Liver (tissue), 9 donors: ENCODE results near the gene ZNF689. TPM values are rescaled to one million over a fixed set of nuclear protein-coding genes. Genes with fewer than 3 reads are reported as not detected.

ENCODE experiments used
- DNase-seq: peaks from one replicate; pipeline ENCODE4 v3.0.0-alpha.2; 2017; ENCODE audit warnings: low spot score
- H3K27ac ChIP-seq, 2 donors: one replicate each; pipeline ENCODE4 v1.7.0; 2013; ENCODE audit warnings: inconsistent platforms in 2 of 2, low read length in 2 of 2, control low read depth in 1 of 2, low read depth in 1 of 2, mild to moderate bottlenecking in 1 of 2
- H3K27me3 ChIP-seq, 4 donors: one replicate each; pipeline versions ENCODE4 v1.6.1 to v1.7.0; 2013; ENCODE audit warnings: low read length in 3 of 4, inconsistent platforms in 1 of 4, mild to moderate bottlenecking in 1 of 4, moderate library complexity in 1 of 4; ENCODE audit not compliant: control insufficient read depth in 4 of 4, insufficient read depth in 4 of 4
- H3K36me3 ChIP-seq, 4 donors: one replicate each; pipeline versions ENCODE4 v1.6.1 to v1.7.0; 2013; ENCODE audit warnings: low read length in 3 of 4, mild to moderate bottlenecking in 3 of 4, low read depth in 1 of 4, moderate library complexity in 1 of 4; ENCODE audit not compliant: control insufficient read depth in 4 of 4, insufficient read depth in 3 of 4
- H3K4me1 ChIP-seq, 4 donors: one replicate each; pipeline versions ENCODE4 v1.6.1 to v1.7.0; 2013; ENCODE audit warnings: low read length in 3 of 4, mild to moderate bottlenecking in 3 of 4, moderate library complexity in 1 of 4; ENCODE audit not compliant: control insufficient read depth in 4 of 4, insufficient read depth in 4 of 4
- H3K4me3 ChIP-seq, 3 donors: one replicate each; pipeline versions ENCODE4 v1.6.1 to v1.7.0; 2013; ENCODE audit warnings: low read length in 3 of 3, control low read depth in 1 of 3, low read depth in 1 of 3, mild to moderate bottlenecking in 1 of 3
- H3K9ac ChIP-seq, 2 donors: one replicate each; pipeline ENCODE4 v1.7.0; 2013; ENCODE audit warnings: low read length in 2 of 2, mild to moderate bottlenecking in 2 of 2, moderate library complexity in 2 of 2, control low read depth in 1 of 2, low read depth in 1 of 2
- H3K9me3 ChIP-seq, 4 donors: one replicate each; pipeline versions ENCODE4 v1.6.1 to v1.7.0; 2013; ENCODE audit warnings: low read length in 3 of 4; ENCODE audit not compliant: control insufficient read depth in 4 of 4
- CTCF ChIP-seq: fragments of 150-350 bp; IDR thresholded peaks from 2 replicates; pipeline ENCODE4 v1.5.1; 2017; ENCODE audit warnings: improper control_type of control experiment, low read depth, low read length; ENCODE audit not compliant: missing input control
- EGR1 ChIP-seq, 2 donors: IDR thresholded peaks; 2 replicates each; pipeline ENCODE4 v1.6.1; 2016 to 2018; ENCODE audit warnings: antibody characterized with exemption in 2 of 2, low read depth in 2 of 2
- FOXA1 ChIP-seq: IDR thresholded peaks from 2 replicates; pipeline ENCODE4 v1.6.1; 2016; ENCODE audit warnings: antibody characterized with exemption
- FOXA2 ChIP-seq: IDR thresholded peaks from 2 replicates; pipeline ENCODE4 v1.6.1; 2016; ENCODE audit warnings: antibody characterized with exemption
- GABPA ChIP-seq, 2 donors: IDR thresholded peaks in 1 of 2; conservative IDR thresholded peaks in 1 of 2; 2 replicates each; pipeline ENCODE4 v1.6.1; 2016; ENCODE audit warnings: antibody characterized with exemption in 2 of 2, mild to moderate bottlenecking in 1 of 2, moderate library complexity in 1 of 2
- HNF4G ChIP-seq: IDR thresholded peaks from 2 replicates; pipeline ENCODE4 v1.6.1; 2016; ENCODE audit warnings: antibody characterized with exemption
- JUND ChIP-seq, 2 donors: IDR thresholded peaks; 2 replicates each; pipeline ENCODE4 v1.6.1; 2016; ENCODE audit warnings: antibody characterized with exemption in 2 of 2
- NR2F2 ChIP-seq: IDR thresholded peaks from 2 replicates; pipeline ENCODE4 v1.6.1; 2016; ENCODE audit warnings: antibody characterized with exemption
- RAD21 ChIP-seq, 2 donors: IDR thresholded peaks; 2 replicates each; pipeline ENCODE4 v1.6.1; 2016; ENCODE audit warnings: antibody characterized with exemption in 2 of 2, mild to moderate bottlenecking in 2 of 2
- RXRA ChIP-seq, 2 donors: IDR thresholded peaks; 2 replicates each; pipeline ENCODE4 v1.6.1; 2017 to 2018; ENCODE audit warnings: antibody characterized with exemption in 2 of 2, mild to moderate bottlenecking in 1 of 2
- SP1 ChIP-seq: IDR thresholded peaks from 2 replicates; pipeline ENCODE4 v1.6.1; 2018; ENCODE audit warnings: antibody characterized with exemption, mild to moderate bottlenecking
- YY1 ChIP-seq: IDR thresholded peaks from 2 replicates; pipeline ENCODE4 v1.6.1; 2016; ENCODE audit warnings: antibody characterized with exemption, mild to moderate bottlenecking
- ZBTB33 ChIP-seq: IDR thresholded peaks from 2 replicates; pipeline ENCODE4 v1.6.1; 2016; ENCODE audit warnings: antibody characterized with exemption
- WGBS: extraction: QIAGEN DNeasy Blood & Tissue Kit; methylation state at CpG from one replicate; pipeline ENCODE4 v1.1.7; 2013; 5-methylcytosine and 5-hydroxymethylcytosine counted together
- polyA plus RNA-seq, 2 donors: library from polyadenylated mRNA; stranded (reverse) in 1 of 2; unstranded in 1 of 2; fragments of 200-250 nt in 1 of 2; fragments of >200 nt in 1 of 2; fragmentation: Nextera tagmentation in 1 of 2; extraction: Ambion mirVana in 1 of 2; gene quantifications; one replicate each; pipeline versions ENCODE4 v1.2.1 to v1.2.3, GENCODE V29; 2013 to 2015
- total RNA-seq, 2 donors: library from RNA; depleted of rRNA; stranded (reverse); fragments of >200 nt; gene quantifications; one replicate each; pipeline ENCODE4 v1.2.3, GENCODE V29; 2014
- TF ChIP-seq, protein P1 (sequence below): IDR thresholded peaks from 2 replicates; pipeline ENCODE4 v1.6.1; 2016; ENCODE audit warnings: antibody characterized with exemption
- TF ChIP-seq, protein P2 (sequence below): IDR thresholded peaks from 2 replicates; pipeline ENCODE4 v1.6.1; 2016; ENCODE audit warnings: antibody characterized with exemption
- donor health status: healthy.
- donor health status: healthy.
- donor health status: healthy.
- donor health status: healthy.
- donor health status: healthy.

ZNF689 gene
- total and polyA plus RNA-seq, 4 donors: 2.6 to 5.8 (median 4.3) TPM

DNA sequence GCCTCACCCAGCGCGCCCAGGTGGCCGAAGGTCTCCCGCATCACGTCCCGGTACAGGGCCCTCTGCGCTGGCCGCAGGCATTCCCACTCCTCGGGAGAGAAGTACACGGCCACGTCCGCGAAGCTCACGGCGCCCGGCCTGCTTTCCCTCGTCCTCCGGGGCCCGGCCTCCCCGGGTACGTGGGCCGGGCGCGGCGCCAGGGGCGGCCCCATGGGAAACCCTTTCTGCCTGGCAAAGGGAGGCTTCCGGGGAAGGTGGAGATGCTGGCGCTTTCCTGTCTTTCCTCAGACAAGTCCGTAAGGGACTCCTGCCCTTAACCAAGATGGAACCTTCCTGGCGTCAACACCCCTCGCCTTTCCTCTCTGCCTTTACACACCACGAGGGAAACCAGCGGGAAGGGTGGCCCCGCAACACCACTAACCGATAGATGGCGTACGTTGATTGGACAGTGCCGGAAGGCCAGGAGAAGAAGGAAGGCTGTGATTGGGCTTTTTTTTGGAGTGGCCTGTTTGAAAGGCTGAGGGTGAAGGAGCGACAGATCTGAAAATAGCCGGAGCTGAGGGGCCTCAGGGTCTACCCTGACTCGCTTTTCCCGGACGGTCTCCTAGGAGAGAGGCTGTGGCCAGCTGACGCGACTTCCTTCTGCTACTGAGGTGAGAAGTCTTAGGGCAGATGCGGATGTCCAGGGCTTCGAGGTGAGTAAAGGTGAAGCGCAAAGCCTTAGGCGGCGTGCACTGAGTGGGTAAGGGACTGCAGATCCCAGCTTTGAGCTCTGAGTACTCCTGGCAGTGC, 24.6 kb downstream of the ZNF689 start, which contains the start of gene ZNF785 (continued):
- TF ChIP-seq EGR1 (IDR thresholded peaks at IDR 0.05; ENCODE audit: low read depth in 2 of 2) (peak in 1 of 2 donors; percentile 40), SP1 (peak; percentile 100), RAD21 (IDR thresholded peaks at IDR 0.05) (peak; percentile 72 to 74), YY1 (peak; percentile 100)

DNA sequence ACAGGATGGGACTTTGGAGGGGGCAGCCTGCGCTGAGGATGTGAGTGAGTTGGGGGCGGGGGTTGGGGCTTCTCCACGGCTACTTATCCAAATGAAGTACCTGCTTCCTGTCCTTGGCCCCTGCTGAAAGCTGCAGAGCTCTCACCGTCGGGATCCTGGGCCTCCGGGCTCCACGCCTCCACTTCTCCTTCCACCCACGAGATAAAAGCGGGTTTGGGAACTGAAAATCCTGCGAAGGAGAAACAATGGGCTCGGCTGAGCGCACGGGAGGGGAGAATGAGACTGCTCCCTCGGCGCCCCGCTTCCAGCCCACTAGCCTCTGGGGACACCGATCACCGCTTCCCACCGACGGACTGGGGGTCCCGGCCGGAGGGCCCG, 25.2 kb downstream of the ZNF689 start:
- TF ChIP-seq, protein P1, sequence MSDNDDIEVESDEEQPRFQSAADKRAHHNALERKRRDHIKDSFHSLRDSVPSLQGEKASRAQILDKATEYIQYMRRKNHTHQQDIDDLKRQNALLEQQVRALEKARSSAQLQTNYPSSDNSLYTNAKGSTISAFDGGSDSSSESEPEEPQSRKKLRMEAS: no peak
- TF ChIP-seq, protein P2, sequence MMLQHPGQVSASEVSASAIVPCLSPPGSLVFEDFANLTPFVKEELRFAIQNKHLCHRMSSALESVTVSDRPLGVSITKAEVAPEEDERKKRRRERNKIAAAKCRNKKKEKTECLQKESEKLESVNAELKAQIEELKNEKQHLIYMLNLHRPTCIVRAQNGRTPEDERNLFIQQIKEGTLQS: no peak
- TF ChIP-seq JUND (IDR thresholded peaks at IDR 0.05) (no peak), ZBTB33 (no peak), CTCF (no peak), NR2F2 (no peak), HNF4G (no peak), EGR1 (IDR thresholded peaks at IDR 0.05; ENCODE audit: low read depth in 2 of 2) (no peak), FOXA2 (no peak)
- WGBS: 4% methylated on average over 23 of the region's 23 CpGs
- Histone ChIP-seq H3K9me3 (no peaks in the 10 kb centered on the region), H3K4me1 (peaks cover 2 to 21% (median 10%) of the 10 kb centered on the region in 4 donors), H3K27ac (peak overlapping the region; percentile 77 to 80), H3K27me3 (no peaks in the 10 kb centered on the region), H3K36me3 (peaks cover 3 to 14% (median 6%) of the 10 kb centered on the region in 4 donors), H3K9ac (peak overlapping the region; percentile 69 to 72), H3K4me3 (peak overlapping the region; percentile 73 to 96 (median 86))
- no peak for DNase-seq

- Histone ChIP-seq H3K36me3 (peaks cover 3 to 17% (median 7%) of the 10 kb centered on the region in 4 donors), H3K27me3 (no peaks in the 10 kb centered on the region), H3K27ac (no peak overlapping the region), H3K9me3 (no peaks in the 10 kb centered on the region), H3K4me3 (no peak overlapping the region), H3K4me1 (peaks cover 2 to 21% (median 10%) of the 10 kb centered on the region in 4 donors), H3K9ac (no peak overlapping the region)
- 97% methylated on average over 48 of the region's 48 CpGs for WGBS
- no peak for DNase-seq
- TF ChIP-seq SP1 (no peak), GABPA (IDR thresholded peaks at IDR 0.05 in 1 of 2, conservative IDR thresholded peaks at IDR 0.05 in 1 of 2) (no peak), CTCF (no peak), YY1 (no peak), FOXA1 (no peak), RXRA (IDR thresholded peaks at IDR 0.05) (no peak), ZBTB33 (no peak), RAD21 (IDR thresholded peaks at IDR 0.05) (no peak)
- TF ChIP-seq, protein P2: no peak
These were observed 27.4 kb downstream of the ZNF689 start for GRCh38 chr16:30582611-30583340.
